Measurements from ENCODE around the gene ZDHHC1. TPM values are rescaled to one million over a fixed set of nuclear protein-coding genes. Genes with fewer than 3 reads are reported as not detected.
A peak's percentile ranks its signal among the peaks of the same experiment; 100 is the strongest.
"Not testable (repeated sequence)": the region's sequence is repeated elsewhere in the genome, so short reads cannot be mapped to it uniquely, and the experiment has no call there.

Gene ZDHHC1
- total RNA-seq, 1 experiment from 2014 or later: 3.2 TPM

DNA sequence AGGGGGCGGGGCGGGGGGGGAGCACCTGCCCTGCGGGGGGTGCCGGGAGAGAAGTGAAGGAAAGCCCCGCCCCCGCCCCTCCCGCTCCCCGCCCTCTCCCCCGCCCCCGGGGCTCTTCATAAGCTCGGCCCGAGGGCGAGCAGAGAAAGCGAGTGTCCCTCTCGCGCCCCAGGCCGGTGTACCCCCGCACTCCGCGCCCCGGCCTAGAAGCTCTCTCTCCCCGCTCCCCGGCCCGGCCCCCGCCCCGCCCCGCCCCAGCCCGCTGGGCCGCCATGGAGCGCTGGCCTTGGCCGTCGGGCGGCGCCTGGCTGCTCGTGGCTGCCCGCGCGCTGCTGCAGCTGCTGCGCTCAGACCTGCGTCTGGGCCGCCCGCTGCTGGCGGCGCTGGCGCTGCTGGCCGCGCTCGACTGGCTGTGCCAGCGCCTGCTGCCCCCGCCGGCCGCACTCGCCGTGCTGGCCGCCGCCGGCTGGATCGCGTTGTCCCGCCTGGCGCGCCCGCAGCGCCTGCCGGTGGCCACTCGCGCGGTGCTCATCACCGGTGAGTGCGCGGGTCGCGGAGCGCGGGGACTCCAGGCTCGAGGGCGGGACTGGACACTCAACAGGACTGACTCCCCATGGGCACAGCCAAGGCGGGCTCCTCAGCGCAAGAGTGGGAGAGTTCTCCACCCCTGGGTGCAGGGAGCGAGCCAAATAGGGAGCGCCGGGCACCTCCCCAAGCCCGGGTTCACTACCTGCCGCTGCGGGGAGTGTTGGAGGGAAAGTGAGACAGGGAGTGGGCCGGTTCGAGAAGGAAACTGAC lies 14.9 kb upstream of the ZDHHC1 start, which contains the start of gene HSD11B2:
Gene HSD11B2 (plus strand): TSS at position 145 of the 798 bp plus-strand sequence. CDS start 128 bp downstream, at position 273.
- peak; percentile 34 for DNase-seq (ENCODE audit: low spot score)

DNA sequence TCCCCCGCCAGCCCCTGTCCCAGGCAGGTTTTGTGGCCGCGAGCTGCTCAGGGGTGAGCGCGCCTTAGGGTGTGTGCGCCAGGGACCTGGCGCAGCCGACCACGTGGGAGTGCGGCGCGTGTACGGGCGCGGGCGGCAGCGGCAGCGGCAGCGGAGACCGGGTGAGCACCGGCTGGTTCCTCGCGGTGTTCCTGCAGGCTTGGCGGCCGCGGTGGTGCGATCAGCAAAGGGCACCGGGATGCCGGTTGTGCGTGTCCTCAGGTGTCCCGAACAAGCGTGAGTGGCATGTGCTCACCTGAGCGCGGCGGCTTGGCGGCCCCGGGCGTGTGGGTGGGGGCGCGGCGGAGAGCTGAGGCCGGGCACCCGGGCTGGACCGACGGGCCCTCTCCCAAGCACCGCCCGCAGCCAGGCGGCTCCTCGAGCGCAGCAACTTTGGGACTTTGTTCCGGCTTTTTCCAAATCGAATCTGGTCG lies 14.3 kb upstream of the ZDHHC1 start:
- no peak for DNase-seq (ENCODE audit: low spot score)

DNA sequence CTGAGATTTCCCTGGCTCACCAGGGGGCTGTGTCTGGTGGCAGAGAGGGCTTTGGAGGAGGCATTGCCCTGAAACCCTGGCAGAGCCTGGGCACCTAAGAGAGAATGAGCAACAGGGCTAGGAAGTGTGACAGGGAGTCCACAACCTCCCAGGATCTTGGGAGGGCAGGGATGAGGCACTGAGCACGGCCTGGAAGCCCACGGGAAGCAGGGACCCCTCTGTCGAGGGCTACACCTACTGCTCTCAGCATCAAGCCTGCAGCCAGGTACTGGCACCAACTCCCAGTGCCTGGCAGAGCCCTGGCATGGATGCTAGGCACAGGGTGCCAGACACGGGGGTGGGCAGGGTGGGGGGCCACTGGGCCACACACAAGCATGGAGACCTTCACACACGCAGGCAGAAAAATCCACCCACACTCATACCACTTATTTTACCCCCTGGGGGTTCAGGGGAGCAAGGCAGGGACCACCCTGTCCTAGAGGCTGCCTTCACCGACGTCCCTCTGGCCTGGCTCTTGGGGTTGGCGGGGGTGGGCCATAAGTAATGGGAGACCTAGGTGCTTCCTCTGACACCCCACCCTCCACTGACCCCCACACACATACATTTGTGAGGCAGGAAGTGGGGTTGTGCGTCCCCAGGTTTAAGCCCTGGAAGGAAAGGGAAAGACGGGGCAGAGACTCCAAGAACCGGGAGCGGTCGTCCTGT lies 13.7 kb upstream of the ZDHHC1 start:
- DNase-seq (ENCODE audit: low spot score): no peak

DNA sequence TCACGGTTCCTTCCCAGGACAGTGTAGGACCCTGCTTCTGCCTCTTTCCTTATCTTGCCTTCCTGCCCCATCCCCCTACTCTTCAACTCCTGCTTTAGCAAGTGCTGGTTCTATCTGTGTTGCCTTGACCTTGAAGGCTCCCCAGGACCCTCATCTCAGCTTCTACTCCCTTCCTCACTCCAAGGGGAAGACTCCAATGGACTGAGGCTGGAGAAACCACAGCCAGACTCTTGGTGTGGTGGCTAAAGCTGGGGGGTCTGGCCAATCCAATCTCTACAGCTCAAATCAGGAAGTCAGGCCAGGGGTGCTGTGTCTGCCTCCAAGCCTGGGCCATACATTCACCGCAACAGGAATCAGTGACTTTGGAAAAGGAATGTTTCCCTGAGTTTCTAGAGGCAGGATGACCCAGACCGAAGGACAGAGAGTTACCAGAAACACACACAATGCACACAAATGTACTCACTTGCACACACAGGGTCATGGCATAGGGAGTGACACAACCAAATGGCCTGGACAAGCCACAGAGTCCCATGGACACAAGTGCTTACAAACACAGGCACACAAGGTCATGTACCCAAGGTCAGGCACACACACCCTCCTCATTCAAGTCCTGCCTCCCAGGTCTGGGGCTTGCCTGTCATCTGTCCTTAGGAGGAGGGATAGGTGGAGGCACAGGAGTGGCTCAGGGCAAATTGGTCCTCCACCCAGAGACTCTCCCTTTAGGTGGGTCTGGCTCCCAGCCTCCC lies 12.9 kb upstream of the ZDHHC1 start:
- DNase-seq (ENCODE audit: low spot score): no peak

DNA sequence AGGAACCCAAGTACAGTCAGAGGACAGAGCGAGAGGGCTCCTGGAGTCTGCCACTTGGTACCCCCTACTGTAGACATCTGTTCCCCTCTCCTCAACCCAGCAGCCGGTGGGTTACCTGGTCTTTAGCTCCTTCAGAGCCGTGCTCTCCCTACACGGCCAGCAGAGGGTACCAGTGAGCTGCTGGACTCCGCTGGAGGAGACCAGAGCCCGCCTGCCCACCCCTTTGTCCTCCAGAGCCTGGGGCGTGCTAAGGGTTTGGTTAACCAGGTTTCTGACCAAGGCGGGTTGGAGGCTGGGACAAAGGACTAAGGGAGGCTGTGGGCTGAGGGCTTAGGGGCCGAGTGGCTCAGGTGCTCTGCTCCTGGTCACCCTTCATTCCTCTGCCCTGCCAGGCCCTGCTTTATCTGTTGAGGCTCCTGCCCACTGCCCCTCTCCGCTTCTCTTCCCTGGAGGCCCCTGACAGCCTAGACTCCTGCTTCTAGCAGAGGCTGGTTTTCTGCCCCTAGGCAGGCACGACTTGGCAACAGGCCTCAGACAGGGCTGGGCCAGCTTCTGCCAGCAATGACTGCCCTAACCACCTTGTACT lies 12.0 kb upstream of the ZDHHC1 start:
- DNase-seq (ENCODE audit: low spot score): peak; percentile 48

DNA sequence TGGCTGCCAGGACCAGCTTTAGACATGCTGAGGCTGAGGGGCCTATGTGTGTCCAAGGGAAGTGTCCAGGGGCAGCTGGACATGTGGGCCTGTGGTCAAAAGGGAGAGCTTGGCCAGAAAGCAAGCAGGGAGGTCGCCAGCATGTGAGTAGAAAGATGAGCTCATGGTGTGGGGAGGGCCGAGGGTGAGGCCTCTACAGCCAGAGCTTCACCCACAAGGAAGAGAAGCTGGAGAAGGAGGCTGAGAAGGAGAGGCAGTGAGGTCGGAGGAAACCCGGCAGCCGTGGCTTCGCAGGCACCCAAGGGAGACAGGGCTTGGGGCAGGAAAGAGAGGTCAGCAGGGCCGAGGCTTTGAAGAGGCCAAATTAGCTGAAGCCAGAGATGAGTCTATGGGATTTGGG lies 10.7 kb upstream of the ZDHHC1 start:
- DNase-seq (ENCODE audit: low spot score): no peak

DNA sequence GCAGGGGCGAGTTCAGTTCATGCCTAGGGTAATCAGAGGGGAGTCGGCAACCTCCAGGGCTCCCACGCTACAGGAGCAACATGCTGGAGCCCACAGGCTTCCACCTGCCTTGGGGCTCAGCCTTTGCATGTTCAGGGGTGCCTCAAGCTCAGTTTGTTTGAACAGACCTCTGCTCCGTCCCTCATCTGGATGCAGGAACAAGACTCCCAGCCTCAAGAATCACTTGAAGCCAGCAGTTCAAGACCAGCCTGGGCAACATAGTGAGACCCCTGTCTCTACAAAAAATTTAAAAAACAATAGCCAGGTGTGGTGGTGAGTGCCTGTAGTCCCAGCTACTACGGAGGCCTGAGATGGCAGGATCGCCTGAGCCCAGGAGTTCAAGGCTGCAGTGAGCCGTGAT lies 9.7 kb upstream of the ZDHHC1 start:
- DNase-seq (ENCODE audit: low spot score): no peak

DNA sequence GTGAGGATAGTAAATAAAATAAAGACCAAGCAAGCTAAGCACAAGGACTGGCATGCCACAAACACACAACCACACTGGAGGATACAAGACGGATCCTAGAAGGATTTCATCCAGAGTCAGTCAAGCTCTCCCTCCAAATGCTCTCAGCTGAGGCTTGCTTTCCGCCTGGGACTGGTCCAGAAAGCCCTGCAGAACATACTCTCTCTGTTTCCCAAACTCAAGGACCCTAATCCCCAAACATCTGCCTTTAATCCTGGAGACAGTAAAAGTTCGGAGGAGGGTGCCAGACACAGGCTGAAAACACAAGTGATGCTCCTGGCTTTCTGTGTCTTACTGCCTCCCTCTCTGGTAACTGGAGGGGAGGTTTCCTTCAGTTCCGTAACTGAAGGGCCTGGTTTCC lies 9.3 kb upstream of the ZDHHC1 start:
- DNase-seq (ENCODE audit: low spot score): no peak

DNA sequence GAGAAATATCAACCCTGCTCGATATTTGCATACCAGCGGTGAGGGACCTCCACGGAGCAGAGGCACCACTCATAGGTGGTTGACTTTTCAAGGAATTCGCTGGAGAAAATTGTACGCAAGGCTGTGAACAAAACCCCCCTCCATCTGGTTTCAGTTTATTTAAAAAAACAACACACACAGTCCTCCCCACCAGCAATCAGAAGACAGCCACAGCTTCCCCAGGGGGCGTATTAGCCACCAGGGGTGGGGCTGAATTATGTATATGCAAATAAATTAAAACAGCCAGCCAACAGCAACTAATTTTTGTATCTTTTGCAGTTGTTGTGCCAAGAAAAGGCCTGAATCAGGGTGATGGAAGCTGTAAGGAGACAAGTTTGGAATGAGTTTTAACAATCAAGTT lies 8.8 kb upstream of the ZDHHC1 start:
- no peak for DNase-seq (ENCODE audit: low spot score)

DNA sequence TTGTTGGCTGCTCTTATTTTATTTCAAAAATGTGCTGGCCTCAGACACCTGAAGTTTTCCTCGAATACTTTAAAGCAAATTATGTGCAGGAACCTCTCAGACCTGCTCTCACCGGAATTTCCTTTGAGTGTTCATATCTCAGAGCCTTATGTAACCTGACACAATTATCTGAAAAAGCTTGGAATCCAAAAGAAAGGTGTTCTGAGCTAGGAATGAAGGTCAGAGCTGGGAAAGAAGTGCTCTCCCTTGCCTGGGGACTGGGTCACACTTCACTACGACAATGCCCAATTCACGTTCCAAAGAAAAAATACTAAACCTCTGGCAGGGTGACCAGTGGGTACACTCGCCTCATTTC lies 8.0 kb upstream of the ZDHHC1 start:
- DNase-seq (ENCODE audit: low spot score): no peak

DNA sequence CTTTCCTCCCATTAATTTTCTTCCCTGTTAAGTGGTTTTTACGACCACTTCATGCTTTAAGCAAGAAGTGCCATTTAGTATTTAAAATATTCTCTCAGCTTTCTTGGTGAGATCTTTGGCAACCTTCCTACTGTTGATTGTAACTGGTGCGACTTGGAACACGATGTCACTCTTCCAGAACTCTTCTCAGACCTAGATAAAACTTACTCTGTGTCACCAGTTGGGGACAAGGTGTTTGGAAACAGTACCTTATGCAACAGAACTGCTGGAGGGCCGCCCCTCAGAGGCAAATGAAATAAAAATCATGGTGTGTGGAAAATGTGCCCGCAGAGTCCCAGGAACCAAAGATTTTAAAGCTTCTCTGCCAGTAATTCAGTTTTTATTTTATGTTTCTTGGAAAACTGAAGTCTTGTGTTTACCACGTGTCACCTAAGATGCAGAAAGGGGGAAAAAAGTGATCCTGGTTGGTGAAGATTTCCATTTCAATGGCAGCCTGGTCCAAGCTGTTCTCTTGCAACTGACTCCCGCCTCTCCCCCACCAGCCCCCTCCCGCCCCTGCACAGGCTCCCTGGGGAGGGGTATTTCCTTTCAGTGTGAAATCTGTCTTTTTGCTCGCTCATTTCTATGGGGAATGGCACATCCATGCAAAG lies 7.5 kb upstream of the ZDHHC1 start:
- no peak for DNase-seq (ENCODE audit: low spot score)

DNA sequence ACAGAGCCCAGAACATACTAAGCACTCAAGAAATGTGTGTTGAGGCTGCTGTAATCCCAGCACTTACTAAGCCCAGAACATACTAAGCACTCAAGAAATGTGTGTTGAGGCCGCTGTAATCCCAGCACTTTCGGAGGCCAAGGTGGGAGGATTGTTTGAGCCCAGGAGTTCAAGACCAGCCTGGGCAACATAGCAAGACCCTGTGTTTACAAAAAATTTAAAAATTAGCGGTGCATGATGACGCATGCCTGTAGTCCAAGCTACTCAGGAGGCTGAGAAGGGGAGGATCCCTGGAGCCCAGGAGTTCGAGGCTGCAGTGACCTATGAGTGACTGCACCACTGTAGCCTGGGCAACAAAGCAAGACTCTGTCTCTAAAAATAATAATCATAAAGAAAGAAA lies 6.7 kb upstream of the ZDHHC1 start:
- no peak for DNase-seq (ENCODE audit: low spot score)

DNA sequence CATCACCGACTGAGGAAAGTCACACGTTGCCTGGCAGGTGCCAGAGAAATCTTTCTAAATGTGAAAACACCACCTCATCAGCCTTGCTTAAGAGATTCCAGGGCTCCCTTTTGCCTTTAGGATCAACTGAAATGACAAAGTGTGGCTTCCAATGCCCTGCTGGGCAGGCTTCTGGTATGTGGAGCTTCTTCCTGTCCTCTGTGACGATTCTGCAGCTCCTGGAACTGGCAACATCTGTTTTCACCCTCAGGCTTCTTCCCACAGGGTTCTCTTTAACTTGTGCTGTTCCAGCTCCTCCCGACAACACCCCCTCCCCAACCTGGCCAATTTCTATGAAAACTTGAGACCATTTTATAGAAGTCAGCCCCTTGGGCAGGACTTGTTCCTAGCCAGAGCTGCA lies 4.8 kb upstream of the ZDHHC1 start:
- DNase-seq (ENCODE audit: low spot score): no peak

DNA sequence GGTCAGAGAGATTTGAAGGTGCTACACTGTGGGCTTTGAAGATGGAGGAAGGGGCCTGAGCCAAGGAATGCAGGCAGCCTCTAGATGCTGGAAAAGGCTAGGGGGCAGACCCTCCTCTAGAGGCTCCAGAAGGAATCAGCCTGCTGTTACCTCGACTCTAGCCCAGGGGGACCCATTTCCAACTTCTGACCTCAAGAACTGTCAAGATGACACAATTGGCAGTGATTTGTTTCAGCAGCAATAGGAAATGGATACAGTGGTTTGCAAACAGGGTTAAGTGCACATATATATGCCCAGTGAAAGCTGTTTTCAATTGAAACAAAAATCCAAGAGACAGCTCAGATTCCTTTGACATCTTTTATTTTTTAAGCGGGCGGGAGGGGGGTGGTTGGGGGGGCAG lies 3.7 kb upstream of the ZDHHC1 start:
- DNase-seq (ENCODE audit: low spot score): no peak

DNA sequence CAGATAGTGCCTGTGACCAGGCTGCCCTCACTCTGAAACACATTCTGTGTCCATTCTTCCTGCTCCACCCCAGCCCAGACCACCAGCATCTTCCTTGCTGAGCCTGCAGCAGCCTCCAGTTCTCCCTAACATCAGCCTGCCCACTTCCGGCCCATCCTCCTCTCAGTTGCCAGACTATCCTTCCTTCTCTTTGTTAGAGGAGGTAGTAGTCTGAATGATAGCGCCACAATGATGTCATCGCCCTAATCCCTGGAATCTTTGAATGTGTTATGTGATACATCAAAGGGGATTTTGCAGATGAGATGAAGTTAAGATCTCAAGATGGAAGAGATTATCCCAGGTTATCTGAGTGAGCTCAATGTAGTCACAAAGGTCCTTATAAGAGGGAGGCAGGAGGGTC lies 3.2 kb upstream of the ZDHHC1 start:
- no peak for DNase-seq (ENCODE audit: low spot score)

DNA sequence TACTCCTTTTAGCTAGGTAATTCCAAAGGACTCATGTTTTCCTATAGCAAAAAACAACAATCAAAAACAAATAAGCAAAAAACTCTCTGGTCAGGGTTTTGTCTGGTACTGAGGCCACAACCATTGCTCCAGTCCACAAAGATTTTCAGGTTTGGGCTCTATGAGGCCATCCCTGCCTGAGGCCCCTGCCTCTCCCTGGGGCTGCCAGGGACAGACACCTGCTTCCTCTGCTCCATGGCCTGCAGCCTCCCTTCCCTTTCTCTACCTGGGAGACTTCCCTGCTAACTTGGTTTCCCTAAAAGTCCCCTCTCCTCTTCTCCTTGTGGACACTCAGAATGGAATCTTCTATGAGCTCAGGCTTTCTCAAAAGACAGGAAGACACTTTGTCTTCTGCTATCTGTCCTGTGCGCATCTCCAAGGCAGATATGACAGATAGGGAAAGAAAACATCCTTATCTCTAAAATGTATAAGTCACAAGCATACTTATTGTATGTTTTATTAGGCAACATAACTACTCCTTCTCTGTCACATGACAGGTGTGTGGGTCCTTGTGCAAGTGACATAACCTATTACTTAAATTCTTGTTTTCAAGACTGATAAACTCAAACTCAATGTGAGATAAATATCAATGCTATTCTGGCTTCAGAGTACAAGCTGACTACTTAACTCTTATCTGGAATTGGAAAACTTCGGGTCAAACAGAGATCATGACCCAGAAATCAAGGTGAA lies 1.2 kb upstream of the ZDHHC1 start:
- DNase-seq (ENCODE audit: low spot score): no peak

DNA sequence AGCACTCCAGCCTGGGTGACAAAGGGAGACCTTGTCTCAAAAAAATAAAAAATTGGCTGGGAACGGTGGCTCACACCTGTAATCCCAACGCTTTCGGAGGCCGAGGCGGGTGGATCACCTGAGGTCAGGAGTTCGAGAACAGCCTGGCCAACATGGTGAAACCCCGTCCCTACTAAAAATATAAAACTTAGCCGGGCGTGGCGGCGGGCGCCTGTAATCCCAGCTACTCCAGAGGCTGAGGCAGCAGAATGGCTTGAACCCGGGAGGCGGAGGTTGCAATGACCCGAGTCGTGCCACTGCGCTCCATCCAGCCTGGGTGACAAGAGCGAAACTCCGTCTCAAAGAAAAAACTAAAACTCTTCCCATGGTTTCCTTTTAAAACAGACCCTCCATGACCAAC lies 856 bp downstream of the ZDHHC1 start:
- not testable (repeated sequence) for DNase-seq (ENCODE audit: low spot score)

DNA sequence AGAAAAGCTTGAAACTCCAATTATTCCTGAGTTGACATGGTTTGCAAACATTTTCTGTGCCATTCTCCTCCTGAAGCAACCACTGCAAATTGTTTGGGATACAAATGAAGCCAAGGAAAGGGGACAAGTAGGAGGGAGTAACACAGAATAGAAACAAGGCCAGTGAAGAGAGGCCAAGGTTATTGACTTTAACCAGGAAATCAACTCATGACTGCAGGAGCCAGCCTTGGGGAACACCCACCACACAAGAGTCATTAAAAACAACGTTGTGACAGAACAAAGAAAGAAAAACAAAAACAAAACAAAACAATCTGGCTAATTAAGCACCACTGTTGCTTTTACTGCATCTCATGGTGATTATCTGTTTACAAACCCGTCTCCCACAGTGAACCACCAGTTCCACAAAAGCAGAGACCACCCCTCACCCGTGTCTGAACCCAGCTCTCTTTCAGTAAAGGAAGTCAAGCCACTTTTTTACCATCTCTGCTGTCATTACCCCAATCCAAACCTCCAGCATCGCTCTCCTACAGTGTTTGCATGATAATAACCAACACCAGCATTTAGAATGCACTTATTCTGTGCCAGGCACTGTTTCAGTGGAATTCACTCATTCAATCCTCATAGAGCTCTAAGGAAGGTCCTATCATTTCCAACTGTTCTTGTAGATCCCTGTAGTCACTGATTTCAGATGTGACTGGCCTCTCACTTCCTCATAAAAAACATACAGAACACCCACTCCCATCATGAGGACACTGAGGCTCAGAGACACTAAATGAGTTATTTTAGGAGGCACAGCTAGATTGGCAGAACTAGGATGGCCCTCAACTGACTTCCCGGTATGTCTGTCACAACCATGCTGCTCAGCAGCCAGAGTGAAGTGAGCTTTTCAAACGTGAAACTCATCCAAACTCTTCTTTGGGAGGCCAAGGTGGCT lies 2.0 kb downstream of the ZDHHC1 start:
- no peak for DNase-seq (ENCODE audit: low spot score)

DNA sequence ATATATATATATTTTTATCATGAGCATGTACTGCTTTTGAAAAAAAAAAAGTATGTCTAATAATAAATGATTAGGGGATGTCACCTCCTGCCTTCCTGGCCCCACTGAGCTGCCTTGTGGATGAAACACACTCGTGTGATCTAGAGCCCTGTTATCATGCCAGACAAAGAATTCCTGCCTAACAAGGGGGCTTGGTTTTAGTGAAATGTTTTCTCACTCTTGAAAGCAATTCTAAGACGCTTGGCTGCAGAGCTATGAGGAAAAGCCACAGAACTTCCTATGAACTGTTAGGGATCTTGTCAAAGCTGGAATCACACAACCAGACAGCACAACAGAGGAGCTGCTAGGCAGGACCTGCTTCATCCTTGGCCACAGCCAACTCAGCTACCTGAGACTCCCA lies 4.0 kb downstream of the ZDHHC1 start:
- DNase-seq (ENCODE audit: low spot score): no peak

DNA sequence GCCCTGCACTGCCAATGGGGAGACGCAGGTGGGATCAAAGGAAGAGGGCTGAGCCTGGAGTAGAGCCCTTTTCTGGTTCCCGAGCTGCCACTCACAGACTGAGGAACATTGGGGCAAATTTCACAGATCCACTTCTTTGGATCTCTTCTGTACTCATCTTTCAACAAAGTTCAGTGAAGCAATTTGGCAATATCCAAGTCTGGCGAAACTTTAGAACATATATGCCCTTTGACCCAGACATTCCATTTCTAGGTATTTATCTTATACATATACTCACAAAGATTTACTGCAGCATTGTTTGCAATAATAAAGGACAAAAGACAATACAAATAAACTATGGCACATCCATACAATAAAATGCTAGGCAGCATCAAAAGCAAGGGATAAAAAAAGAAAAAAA lies 4.9 kb downstream of the ZDHHC1 start:
- no peak for DNase-seq (ENCODE audit: low spot score)
